ENCODE measurements around the gene OSBPL10.

DNA sequence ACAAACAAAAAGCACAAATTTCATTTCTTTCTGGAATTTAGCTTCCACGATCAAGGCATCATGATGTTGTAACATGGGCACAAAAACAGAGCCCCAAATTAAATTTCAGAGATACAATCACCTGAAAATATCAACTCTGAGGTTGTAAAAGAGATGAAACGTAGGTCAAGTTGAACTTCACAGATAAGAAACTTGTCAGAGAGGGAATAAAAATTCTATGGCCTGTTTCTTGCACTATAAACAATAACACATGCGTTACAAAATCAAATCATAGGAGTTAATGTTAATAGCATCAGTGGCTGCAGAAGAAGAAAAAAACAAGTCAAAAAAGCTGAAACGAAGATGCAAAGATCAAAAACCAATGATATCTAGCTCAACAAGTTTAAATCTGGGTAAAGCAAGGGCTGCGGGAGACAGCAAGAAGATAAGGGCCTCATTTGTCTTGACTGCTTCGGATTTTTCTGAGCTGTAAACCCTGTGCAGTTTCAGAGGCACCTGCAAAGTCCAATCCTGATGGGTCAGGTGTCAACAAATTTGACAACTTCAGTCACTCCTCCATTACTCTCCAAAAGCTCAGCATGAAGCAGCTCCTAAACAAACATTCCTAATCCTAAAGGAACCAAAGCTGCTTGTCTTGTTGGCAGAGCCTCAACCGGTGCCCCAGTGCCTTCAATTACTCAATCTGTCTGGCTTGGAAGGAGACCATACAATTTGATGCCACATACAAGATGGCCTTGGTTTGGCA, 228.6 kb downstream of the OSBPL10 start:
- TF ChIP-seq, protein P1, sequence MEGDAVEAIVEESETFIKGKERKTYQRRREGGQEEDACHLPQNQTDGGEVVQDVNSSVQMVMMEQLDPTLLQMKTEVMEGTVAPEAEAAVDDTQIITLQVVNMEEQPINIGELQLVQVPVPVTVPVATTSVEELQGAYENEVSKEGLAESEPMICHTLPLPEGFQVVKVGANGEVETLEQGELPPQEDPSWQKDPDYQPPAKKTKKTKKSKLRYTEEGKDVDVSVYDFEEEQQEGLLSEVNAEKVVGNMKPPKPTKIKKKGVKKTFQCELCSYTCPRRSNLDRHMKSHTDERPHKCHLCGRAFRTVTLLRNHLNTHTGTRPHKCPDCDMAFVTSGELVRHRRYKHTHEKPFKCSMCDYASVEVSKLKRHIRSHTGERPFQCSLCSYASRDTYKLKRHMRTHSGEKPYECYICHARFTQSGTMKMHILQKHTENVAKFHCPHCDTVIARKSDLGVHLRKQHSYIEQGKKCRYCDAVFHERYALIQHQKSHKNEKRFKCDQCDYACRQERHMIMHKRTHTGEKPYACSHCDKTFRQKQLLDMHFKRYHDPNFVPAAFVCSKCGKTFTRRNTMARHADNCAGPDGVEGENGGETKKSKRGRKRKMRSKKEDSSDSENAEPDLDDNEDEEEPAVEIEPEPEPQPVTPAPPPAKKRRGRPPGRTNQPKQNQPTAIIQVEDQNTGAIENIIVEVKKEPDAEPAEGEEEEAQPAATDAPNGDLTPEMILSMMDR (conservative IDR thresholded peaks at IDR 0.05; ENCODE audit: low read depth, low read length) = no peak
- TF ChIP-seq, protein P2, sequence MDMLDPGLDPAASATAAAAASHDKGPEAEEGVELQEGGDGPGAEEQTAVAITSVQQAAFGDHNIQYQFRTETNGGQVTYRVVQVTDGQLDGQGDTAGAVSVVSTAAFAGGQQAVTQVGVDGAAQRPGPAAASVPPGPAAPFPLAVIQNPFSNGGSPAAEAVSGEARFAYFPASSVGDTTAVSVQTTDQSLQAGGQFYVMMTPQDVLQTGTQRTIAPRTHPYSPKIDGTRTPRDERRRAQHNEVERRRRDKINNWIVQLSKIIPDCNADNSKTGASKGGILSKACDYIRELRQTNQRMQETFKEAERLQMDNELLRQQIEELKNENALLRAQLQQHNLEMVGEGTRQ (IDR thresholded peaks at IDR 0.05; ENCODE audit: low read depth, low read length) = no peak
- TF ChIP-seq, protein P3, sequence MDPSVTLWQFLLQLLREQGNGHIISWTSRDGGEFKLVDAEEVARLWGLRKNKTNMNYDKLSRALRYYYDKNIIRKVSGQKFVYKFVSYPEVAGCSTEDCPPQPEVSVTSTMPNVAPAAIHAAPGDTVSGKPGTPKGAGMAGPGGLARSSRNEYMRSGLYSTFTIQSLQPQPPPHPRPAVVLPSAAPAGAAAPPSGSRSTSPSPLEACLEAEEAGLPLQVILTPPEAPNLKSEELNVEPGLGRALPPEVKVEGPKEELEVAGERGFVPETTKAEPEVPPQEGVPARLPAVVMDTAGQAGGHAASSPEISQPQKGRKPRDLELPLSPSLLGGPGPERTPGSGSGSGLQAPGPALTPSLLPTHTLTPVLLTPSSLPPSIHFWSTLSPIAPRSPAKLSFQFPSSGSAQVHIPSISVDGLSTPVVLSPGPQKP (IDR thresholded peaks at IDR 0.05; ENCODE audit: borderline replicate concordance, low read depth, low read length) = no peak
- TF ChIP-seq RAD21 (IDR thresholded peaks at IDR 0.05; ENCODE audit: low read length) (no peak), MAFK (IDR thresholded peaks at IDR 0.05; ENCODE audit: low read depth, low read length) (no peak), RCOR1 (IDR thresholded peaks at IDR 0.05; ENCODE audit: insufficient replicate concordance, low read length) (no peak), POLR2A (IDR thresholded peaks at IDR 0.05; ENCODE audit: low read depth, low read length) (no peak), BHLHE40 (IDR thresholded peaks at IDR 0.05; ENCODE audit: low read depth, low read length) (no peak), CEBPB (IDR thresholded peaks at IDR 0.05; ENCODE audit: low read depth, low read length) (no peak), RFX5 (IDR thresholded peaks at IDR 0.05; ENCODE audit: low read depth, low read length) (no peak), SMC3 (IDR thresholded peaks at IDR 0.05; ENCODE audit: low read depth, low read length) (no peak)
